HG02571 (cell line): ENCODE results near the gene KMT2C.

ENCODE experiments used
- ATAC-seq: cut with Tn5 transposase; IDR thresholded peaks from one replicate; pipeline ENCODE4 v1.9.1; 2021; ENCODE audit warnings: mild to moderate bottlenecking, moderate library complexity; ENCODE audit not compliant: unreplicated experiment

KMT2C gene

DNA sequence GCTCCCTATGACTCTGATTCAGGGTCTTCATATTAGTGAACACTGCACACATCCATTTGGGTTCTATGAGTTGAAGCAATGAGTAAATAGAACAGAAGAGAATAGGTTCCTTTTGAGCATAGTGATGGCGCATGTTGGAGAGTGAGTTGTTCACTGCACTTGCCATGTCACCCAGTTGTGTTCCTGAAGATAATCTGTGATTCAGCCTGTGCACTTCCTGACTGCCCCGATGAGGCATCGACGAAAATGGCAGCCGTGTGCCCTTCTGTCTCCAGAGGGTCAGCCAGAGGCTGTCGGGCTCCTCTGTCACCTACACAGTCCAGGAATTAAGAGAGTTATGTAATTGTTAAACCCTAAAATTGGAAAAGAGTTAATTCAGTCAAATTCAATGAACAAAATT, 315.6 kb downstream of the KMT2C start:
- ATAC-seq = no peak

DNA sequence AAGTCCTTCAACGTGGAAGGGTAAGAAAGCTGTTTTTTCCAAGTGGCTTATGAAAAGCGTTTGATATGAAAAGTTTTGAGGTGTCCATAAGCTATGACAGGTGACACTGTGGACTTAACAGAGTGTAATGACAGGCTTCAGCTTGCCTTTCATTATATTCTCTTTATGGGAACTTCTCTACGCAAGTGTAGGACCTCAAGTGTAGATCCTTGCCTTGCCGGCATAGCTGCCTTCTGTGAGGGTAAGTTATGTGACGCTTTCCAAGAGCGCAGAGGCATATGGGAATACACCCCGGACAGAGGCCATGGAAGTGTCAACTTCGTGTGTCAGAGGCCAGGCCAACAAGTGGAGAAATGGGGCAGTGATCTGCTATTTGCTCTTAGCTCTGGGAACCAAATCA, 318.4 kb downstream of the KMT2C start:
- ATAC-seq = no peak

DNA sequence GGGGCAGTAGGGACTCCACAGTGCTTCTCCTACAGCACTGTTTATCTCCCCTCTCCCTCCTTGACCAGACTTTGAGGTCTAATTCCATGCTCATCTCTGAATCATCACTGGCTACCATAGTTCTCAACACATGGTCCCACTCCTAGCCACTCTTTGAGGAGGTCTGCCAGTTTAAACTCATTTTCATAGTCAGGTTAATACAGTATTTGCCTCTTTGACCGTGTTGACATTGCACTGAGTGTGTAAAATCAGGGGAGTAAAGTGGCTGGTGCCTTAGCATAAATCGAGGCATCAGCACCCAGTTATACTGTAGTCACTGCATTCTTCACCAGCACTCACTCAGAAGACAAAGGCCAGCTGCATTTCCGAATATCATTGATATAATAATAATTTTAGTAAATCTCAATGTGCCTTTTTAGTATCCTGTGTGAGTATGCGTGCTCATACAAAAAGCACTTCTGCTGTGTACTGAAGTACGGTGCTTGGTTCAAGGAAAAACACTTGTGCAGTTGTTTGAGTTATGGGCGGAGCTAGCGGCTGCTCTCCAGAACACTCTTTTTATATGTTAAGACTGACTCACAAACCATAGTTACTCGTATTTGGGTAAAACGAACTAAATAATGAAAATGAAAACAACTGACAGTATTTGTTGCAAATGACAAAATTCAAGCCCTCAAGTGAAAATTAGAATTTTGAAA, 320.6 kb downstream of the KMT2C start:
- no peak for ATAC-seq

DNA sequence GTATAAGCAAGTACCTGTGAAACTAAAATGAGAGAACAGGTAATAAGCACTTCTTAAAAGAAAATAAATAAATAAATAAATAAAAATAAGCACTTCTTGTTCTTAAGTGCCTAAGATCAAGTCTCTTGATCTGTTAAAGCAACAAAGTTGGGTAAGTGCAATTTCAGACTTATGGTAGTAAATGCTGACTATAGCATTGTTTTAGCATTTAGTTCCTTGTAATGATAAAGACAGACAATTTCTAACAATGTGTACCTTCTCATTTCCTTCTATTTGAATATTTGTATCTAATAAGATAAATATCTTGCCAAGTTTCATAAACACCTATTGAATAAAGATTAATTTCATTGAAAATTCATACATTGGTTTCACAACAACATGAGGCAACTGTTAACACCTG, 323.0 kb downstream of the KMT2C start:
- no peak for ATAC-seq

DNA sequence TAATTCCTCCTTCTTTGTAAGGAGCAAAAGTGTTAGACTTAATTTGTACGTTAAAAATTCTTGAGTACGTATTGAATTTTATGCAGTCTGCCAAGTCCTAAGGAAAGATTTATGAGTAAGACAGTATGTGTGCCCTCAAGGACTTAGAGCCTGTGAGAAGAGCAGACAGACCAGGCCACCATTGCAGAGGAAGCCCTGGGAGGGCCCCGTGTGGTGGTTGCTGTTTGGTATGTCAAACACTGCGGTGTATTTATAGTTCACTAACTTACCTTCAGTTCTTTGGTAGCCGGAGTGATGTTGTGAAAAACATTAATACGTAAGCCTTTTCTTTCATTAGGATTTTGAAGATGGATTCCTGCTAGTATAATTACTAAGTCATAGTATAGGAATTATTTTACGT, 327.4 kb downstream of the KMT2C start:
- ATAC-seq = no peak

DNA sequence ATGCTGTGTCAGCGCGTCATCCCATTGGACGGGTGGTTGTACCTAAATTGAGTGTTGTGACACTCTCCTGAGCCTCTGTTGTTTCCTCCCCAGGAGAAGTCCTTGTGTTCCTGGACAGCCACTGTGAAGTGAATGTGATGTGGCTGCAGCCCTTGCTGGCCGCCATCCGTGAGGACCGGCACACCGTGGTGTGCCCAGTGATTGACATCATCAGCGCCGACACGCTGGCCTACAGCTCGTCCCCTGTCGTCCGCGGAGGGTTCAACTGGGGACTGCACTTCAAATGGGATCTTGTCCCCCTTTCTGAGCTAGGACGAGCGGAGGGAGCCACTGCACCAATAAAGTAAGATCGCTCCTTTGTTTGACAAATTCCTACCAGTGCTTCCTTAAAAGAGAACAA, 327.9 kb downstream of the KMT2C start:
- ATAC-seq = no peak

DNA sequence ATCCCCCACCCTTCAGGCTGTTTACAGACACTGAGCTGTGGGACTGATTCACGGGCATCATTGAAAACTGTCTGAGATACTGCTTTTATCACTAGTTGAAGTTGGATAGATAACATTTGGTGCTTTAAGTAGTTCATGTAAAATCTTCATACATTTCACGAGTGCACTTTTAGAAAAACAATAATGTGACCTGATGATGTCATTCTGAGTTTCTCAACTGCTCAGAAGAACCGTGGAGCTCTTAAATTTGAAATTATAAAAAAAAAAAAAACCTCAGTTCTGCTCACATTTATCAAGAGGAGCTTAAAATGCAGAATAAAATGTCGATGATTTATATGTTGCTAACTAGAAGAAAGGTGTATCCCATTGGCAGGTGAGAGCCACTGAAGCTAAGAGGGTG, 328.8 kb downstream of the KMT2C start:
- ATAC-seq = no peak

DNA sequence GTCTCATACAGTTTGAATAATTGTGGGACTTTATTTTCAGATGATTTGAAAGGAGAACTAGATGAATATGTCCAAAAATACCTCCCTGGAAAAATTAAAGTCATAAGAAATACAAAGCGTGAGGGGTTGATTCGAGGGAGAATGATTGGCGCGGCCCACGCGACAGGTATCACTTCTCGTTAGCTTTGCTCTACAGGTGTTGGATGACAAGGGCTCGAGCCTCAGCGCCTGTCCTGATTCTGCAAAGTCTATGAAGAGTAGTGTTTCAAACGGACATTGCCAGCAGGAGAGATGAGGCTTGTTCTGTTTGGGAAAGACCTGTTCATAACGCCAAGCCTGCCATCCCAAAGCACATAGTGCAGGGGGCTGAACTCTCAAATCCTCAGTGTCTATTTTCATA, 330.6 kb downstream of the KMT2C start:
- no peak for ATAC-seq

DNA sequence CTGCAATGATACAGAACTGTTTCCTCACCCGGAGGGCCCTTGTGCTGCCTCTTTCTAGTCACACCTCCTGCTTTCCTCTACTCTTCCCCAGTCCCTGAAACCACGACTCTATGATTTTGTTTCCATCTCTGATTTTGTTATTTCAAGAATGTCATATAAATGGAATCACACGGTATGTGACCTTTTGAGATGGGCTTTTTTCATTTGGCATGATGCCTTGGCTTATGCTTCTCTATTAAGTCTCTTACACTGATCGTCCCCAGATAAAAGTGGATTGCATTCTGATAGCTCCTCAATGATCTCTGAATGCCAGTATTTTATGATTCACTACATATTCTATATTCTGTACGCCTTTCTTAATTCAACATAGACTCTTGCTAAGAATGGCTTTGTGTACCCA, 332.1 kb downstream of the KMT2C start:
- no peak for ATAC-seq

DNA sequence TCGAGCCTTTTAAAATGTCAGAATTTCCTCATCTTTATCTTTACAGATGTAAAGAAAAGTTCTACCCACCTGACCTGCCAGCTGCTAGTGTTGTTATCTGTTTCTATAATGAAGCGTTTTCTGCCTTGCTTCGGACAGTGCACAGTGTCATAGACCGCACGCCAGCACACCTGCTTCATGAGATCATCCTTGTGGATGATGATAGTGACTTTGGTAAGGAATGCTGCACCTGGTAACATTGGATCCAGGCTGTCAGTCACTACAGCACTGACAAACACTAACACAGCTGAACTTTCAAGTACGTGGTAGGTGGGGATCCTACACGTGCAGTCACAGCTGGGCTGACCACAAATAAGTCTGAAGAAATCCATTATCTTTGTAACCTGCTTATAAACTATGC, 332.7 kb downstream of the KMT2C start:
- ATAC-seq = no peak

DNA sequence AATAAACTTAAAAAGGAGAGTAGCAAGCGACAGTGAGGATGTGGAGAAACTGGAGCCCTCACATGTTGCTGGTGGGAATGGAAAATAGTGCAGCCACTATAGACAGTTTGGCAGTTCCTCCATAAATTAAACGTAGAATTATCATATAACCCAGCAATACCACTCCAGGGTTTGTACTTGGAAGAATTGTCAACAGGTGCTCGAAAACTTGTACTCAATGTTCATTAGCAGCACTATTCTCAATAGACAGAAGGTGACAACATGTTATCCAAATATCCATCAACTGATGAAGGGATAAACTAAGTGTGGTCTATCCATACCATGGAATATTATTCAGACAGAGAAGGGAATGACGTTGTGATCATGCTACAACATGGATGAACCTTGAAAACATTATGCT, 338.5 kb downstream of the KMT2C start:
- ATAC-seq = no peak

DNA sequence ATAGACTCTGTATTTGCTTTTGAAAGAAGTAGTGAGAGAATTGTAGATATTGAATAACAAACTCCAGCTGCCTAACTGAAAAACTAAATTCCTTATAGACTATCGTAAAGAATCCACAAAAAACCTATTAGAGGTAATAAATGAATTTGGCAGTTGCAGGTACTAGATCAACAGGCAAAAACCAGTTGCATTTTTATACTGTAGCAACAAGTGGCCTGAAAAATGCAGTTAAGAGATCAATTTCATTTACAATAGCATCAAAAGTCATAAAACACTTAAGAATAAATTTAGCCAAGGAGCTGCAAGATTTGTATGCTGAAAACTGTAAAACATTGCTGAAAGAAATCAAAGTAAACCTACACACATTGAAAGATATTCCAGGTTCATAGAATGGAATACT, 340.0 kb downstream of the KMT2C start:
- ATAC-seq = no peak

DNA sequence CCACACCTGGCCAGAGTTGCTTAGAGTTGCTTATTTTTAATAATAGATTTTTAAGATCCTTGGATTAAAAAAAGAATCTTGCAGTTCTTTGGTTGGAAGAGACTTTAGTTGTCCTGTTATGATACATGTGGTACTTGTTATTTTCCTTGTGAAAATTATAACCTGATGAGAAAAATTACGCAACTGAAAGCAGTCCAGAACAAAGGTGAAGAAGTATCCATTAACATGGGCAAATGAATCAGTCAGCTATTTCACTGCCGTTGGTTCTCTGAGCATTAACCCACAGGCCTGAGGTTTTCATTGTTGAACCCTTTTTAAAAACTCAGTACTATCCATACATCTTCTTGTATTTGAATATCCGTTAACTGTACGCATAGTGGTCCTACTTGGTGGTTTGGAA, 342.1 kb downstream of the KMT2C start:
- no peak for ATAC-seq

DNA sequence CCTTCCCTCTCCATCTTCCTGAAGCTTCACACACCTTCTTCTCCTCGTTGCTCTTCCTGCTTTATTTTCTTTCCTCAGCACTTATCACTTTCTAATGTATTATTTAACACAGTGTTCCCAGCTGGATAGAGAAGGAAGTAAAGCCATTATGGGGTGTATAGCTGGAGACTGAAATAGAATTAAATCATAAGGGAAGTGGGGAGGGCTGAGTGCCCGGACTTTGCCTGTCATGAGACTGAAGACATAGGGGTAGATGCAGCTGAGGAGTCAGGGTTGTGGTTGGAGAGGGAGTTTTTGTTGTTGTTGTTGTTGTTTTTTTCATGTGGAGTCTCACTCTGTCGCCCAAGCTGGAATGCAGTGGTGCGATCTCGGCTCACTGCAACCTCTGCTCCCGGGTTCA, 345.1 kb downstream of the KMT2C start:
- no peak for ATAC-seq

DNA sequence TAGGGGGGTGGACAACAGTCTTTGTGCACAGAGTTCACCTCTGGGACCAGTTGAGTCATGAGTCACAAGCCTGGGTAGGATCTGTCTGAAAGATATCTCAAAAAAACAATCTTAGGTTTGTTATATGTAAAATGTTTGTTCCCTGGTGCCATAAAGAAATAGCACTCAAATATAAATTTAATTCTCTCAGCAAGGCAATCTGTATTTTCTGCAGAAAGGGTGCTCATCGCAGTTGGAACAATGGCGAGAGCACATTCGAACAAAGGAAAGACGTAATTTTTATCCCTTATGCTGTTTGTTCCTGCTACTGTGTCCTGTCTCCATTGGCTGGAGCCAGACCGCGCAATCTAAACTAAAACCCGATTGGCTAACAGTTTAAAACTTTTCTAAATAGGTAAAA, 346.6 kb downstream of the KMT2C start:
- no peak for ATAC-seq

DNA sequence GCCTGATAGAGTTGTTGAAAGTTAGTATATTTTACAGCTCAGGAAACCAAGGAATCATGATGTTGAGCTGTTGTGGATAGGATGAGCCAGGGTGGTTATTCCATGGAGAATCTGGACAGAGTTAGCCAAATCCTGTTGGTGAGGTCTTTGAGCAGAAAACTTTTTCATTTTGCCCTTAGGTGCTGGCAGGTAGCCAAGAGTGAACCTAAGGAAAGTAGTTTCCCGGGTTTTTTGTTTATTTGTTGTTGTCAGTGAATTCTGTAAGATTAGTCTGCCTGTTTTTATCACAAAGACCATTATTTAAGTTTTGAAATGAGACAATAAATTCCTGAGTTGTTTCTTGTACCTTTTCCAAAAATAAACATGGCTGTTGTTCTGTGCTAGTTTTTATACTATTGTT, 349.3 kb downstream of the KMT2C start:
- ATAC-seq = no peak

DNA sequence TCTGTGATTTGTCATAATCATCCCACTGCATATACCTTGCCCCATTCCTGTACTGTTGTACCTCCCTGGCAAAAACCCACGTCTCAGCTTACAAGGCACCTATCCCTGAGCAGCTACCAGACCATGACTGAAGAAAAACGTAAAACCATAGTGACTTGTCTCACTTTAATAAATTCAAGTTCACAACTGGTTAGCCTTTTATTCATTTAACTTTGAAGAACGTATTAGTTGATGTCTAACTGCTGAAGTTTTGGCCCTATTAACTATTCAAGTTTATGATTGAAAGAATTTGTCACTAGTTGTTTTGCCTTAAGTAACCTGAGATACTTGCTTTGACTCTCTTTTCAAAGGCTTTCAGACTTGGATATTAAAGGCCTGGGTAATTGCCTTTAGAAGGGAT, 350.7 kb downstream of the KMT2C start:
- ATAC-seq = no peak
